ENCODE results near the gene RALGAPB.

DNA sequence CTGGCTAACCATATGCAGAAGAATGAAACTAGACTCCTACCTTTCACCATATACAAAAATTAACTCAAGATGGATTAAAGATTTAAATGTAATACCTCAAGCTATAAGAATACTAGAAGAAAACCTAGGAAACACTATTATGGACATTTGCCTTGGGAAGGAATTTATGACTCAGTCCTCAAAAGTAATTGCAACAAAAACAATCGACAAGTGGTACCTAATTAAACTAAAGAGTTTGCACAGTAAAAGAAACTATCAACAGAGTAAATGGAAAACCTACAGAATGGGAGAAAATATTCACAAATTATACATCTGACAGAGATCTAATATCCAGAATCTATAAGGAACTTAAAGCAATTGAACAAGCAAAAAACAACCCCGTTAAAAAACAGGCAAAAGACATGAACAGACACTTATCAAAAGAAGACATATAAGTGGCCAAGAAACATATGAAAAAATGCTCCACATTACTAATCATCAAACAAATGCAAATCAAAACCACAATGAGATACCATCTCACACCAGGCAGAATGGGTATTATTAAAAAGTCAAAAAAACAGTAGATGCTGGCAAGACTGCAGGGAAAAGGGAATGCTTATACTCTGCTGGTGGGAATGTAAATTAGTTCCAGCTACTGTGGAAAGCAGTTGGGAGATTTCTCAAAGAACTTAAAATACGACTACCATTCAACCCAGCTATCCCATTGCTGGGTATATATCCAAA is 31.9 kb downstream of the RALGAPB start:
- TF ChIP-seq POLR2A (IDR thresholded peaks at IDR 0.05), result no peak
- TF ChIP-seq, protein P1, sequence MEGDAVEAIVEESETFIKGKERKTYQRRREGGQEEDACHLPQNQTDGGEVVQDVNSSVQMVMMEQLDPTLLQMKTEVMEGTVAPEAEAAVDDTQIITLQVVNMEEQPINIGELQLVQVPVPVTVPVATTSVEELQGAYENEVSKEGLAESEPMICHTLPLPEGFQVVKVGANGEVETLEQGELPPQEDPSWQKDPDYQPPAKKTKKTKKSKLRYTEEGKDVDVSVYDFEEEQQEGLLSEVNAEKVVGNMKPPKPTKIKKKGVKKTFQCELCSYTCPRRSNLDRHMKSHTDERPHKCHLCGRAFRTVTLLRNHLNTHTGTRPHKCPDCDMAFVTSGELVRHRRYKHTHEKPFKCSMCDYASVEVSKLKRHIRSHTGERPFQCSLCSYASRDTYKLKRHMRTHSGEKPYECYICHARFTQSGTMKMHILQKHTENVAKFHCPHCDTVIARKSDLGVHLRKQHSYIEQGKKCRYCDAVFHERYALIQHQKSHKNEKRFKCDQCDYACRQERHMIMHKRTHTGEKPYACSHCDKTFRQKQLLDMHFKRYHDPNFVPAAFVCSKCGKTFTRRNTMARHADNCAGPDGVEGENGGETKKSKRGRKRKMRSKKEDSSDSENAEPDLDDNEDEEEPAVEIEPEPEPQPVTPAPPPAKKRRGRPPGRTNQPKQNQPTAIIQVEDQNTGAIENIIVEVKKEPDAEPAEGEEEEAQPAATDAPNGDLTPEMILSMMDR (IDR thresholded peaks at IDR 0.05), result no peak
